GM12878 (cell line): ENCODE results near the gene ABCF1. TPM values are rescaled to one million over a fixed set of nuclear protein-coding genes. Genes with fewer than 3 reads are reported as not detected.

Source experiments
- BHLHE40 ChIP-seq, 2 experiments: fragments of 450-650 bp in 1 of 2; IDR thresholded peaks; 2 replicates each; pipeline ENCODE4 v1.6.1; 2011 to 2017; ENCODE audit warnings: low read depth in 2 of 2, borderline replicate concordance in 1 of 2, improper control_type of control experiment in 1 of 2, low read length in 1 of 2, mild to moderate bottlenecking in 1 of 2
- CBX5 ChIP-seq: sonication (generic); IDR thresholded peaks from 2 replicates; pipeline ENCODE4 v1.6.1; 2016; ENCODE audit warnings: low read depth, moderate library complexity, mild to moderate bottlenecking, inconsistent platforms
- CREM ChIP-seq: IDR thresholded peaks from 2 replicates; pipeline ENCODE4 v1.6.1; 2014; ENCODE audit warnings: antibody characterized with exemption, low read depth
- DPF2 ChIP-seq: fragments of 450-650 bp; IDR thresholded peaks from 2 replicates; pipeline ENCODE4 v1.6.1; 2017; ENCODE audit warnings: mild to moderate bottlenecking
- EED ChIP-seq: sonication (generic); IDR thresholded peaks from 2 replicates; pipeline ENCODE4 v1.6.1; 2016; ENCODE audit warnings: antibody characterized with exemption, low read depth
- ETV6 ChIP-seq, 2 experiments: fragments of 450-650 bp in 1 of 2; IDR thresholded peaks in 1 of 2; conservative IDR thresholded peaks in 1 of 2; 2 replicates each; pipeline ENCODE4 v1.6.1; 2014; ENCODE audit warnings: antibody characterized with exemption in 1 of 2, borderline replicate concordance in 1 of 2, low read depth in 1 of 2, mild to moderate bottlenecking in 1 of 2, moderate library complexity in 1 of 2
- FOXM1 ChIP-seq: IDR thresholded peaks from 2 replicates; pipeline ENCODE4 v1.6.1; 2012; ENCODE audit warnings: low read depth, mild to moderate bottlenecking, inconsistent platforms, low read length, moderate library complexity
- IKZF2 ChIP-seq, 2 experiments: fragments of 450-650 bp; IDR thresholded peaks; 2 replicates each; pipeline ENCODE4 v1.6.1; 2017; ENCODE audit warnings: mild to moderate bottlenecking in 2 of 2, moderate library complexity in 2 of 2
- IRF4 ChIP-seq: IDR thresholded peaks from 2 replicates; pipeline ENCODE4 v1.6.1; 2011; ENCODE audit warnings: low read depth, low read length
- JUND ChIP-seq: IDR thresholded peaks from 2 replicates; pipeline ENCODE4 v1.6.1; 2012; ENCODE audit warnings: low read depth, mild to moderate bottlenecking, low read length, improper control_type of control experiment, moderate library complexity
- MEF2A ChIP-seq: IDR thresholded peaks from 2 replicates; pipeline ENCODE4 v1.6.1; 2011; ENCODE audit warnings: low read depth, mild to moderate bottlenecking, low read length, moderate library complexity; ENCODE audit not compliant: insufficient read depth
- NBN ChIP-seq: fragments of 450-650 bp; IDR thresholded peaks from 2 replicates; pipeline ENCODE4 v1.6.1; 2016
- NKRF ChIP-seq: fragments of 450-650 bp; conservative IDR thresholded peaks from 2 replicates; pipeline ENCODE4 v1.6.1; 2017; ENCODE audit warnings: mild to moderate bottlenecking, moderate library complexity
- RUNX3 ChIP-seq: IDR thresholded peaks from 2 replicates; pipeline ENCODE4 v1.6.1; 2012; ENCODE audit warnings: low read length, inconsistent platforms
- YY1 ChIP-seq: IDR thresholded peaks from 2 replicates; pipeline ENCODE4 v1.6.1; 2011; ENCODE audit warnings: low read depth, mild to moderate bottlenecking, low read length
- ZBED1 ChIP-seq: IDR thresholded peaks from 2 replicates; pipeline ENCODE4 v1.6.1; 2016; ENCODE audit warnings: borderline replicate concordance
- ZNF687 ChIP-seq: fragments of 450-650 bp; IDR thresholded peaks from 2 replicates; pipeline ENCODE4 v1.6.1; 2017; ENCODE audit warnings: mild to moderate bottlenecking, moderate library complexity
- polyA plus RNA-seq, 11 experiments: library from polyadenylated mRNA; depleted of rRNA in 4 of 11; unstranded in 6 of 11; stranded (reverse) in 5 of 11; fragments of >200 nt; fragmentation: Nextera tagmentation in 4 of 11; fragmentation: Illumina TruSeq in 1 of 11; extraction: Ambion mirVana in 4 of 11; extraction: Trizol in 1 of 11; gene quantifications; 1 replicate in 1 of 11; 2 replicates in 10 of 11; pipeline versions ENCODE4 v1.2.1 to v1.2.3, GENCODE V29; 2011 to 2016; ENCODE audit warnings: inconsistent platforms in 2 of 11, missing spikeins in 2 of 11, low read depth in 1 of 11
- total RNA-seq, 4 experiments: library from RNA; depleted of rRNA in 3 of 4; stranded (reverse); fragments of >200 nt in 3 of 4; fragmentation: Illumina TruSeq in 1 of 4; extraction: Trizol in 1 of 4; gene quantifications; 2 replicates each; pipeline versions ENCODE4 v1.2.1 to v1.2.3, GENCODE V29; 2013 to 2021
- TF ChIP-seq, protein P1 (sequence below): fragments of 450-650 bp; IDR thresholded peaks from 2 replicates; pipeline ENCODE4 v1.6.1; 2017; ENCODE audit warnings: mild to moderate bottlenecking, low read depth, inconsistent platforms; ENCODE audit not compliant: poor library complexity, severe bottlenecking
- TF ChIP-seq, protein P2 (sequence below): fragments of 450-650 bp; IDR thresholded peaks from 2 replicates; pipeline ENCODE4 v1.6.1; 2017; ENCODE audit warnings: low read depth, mild to moderate bottlenecking, moderate library complexity

Gene ABCF1
- total and polyA plus RNA-seq, 10 of the 15 experiments (the other 5 are each of a cell fraction or from before 2014, with no cell fraction given), result 21.3 to 79.6 (median 55.9) TPM

DNA sequence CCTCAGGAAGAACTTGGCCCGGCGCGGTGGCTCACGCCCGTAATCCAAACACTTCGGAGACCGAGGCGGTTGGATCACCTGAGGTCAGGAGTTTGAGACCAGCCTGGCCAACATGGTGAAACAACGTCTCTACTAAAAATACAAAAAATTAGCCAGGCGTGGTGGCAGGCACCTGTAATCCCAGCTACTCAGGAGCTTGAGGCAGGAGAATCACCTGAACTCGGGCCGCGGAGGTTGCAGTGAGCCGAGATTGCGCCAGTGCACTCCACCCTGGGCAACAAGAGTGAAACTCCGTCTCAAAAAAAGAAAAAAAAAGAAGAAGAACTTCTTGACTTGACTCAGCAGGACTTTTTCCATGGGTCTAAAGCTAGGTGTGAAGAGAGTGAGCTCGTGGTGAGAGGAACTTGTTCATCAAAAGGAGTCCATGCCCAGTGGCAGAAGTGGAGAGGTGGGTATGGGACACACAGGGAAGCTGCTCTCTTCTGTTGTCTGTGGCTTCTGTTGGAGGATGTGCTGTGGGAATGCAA, 41.8 kb upstream of the ABCF1 start (continued):
- peak; percentile 16; the same call in 1 of the 2 replicates for TF ChIP-seq NKRF
- peak; percentile 86 for TF ChIP-seq NBN
- TF ChIP-seq ETV6 (conservative IDR thresholded peaks at IDR 0.05 in 1 of 2, IDR thresholded peaks at IDR 0.05 in 1 of 2; ENCODE audit: borderline replicate concordance in 1 of 2, low read depth in 1 of 2), result peak in 1 of 2 experiments; percentile 64; a peak in 1 of 4 replicates
- peak; percentile 61; the same call in 1 of the 2 replicates for TF ChIP-seq IRF4
- TF ChIP-seq, protein P1, sequence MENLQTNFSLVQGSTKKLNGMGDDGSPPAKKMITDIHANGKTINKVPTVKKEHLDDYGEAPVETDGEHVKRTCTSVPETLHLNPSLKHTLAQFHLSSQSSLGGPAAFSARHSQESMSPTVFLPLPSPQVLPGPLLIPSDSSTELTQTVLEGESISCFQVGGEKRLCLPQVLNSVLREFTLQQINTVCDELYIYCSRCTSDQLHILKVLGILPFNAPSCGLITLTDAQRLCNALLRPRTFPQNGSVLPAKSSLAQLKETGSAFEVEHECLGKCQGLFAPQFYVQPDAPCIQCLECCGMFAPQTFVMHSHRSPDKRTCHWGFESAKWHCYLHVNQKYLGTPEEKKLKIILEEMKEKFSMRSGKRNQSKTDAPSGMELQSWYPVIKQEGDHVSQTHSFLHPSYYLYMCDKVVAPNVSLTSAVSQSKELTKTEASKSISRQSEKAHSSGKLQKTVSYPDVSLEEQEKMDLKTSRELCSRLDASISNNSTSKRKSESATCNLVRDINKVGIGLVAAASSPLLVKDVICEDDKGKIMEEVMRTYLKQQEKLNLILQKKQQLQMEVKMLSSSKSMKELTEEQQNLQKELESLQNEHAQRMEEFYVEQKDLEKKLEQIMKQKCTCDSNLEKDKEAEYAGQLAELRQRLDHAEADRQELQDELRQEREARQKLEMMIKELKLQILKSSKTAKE, result peak; percentile 49
- TF ChIP-seq, protein P2, sequence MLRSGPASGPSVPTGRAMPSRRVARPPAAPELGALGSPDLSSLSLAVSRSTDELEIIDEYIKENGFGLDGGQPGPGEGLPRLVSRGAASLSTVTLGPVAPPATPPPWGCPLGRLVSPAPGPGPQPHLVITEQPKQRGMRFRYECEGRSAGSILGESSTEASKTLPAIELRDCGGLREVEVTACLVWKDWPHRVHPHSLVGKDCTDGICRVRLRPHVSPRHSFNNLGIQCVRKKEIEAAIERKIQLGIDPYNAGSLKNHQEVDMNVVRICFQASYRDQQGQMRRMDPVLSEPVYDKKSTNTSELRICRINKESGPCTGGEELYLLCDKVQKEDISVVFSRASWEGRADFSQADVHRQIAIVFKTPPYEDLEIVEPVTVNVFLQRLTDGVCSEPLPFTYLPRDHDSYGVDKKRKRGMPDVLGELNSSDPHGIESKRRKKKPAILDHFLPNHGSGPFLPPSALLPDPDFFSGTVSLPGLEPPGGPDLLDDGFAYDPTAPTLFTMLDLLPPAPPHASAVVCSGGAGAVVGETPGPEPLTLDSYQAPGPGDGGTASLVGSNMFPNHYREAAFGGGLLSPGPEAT, result peak; percentile 83
- 0 out of 2 replicates have a peak, but pooled peaks have one; percentile 55 for TF ChIP-seq CBX5
- peak in 1 of 2 experiments; percentile 40; a peak in 1 of 4 replicates for TF ChIP-seq BHLHE40 (IDR thresholded peaks at IDR 0.05; ENCODE audit: borderline replicate concordance in 1 of 2, low read depth in 2 of 2, low read length in 1 of 2)
- TF ChIP-seq MEF2A, result 0 out of 2 replicates have a peak, but pooled peaks have one; percentile 22
- TF ChIP-seq IKZF2 (IDR thresholded peaks at IDR 0.05), result peak; percentile 96 to 97
- peak; percentile 41; the same call in 1 of the 2 replicates for TF ChIP-seq RUNX3
- peak; percentile 37; the same call in 1 of the 2 replicates for TF ChIP-seq ZBED1
- peak; percentile 28; the same call in 1 of the 2 replicates for TF ChIP-seq CREM
- peak; percentile 78 for TF ChIP-seq EED
- peak; percentile 12; the same call in 1 of the 2 replicates for TF ChIP-seq YY1
- TF ChIP-seq ZNF687, result peak; percentile 90
- TF ChIP-seq FOXM1, result peak; percentile 59; the same call in 1 of the 2 replicates
- TF ChIP-seq JUND, result 0 out of 2 replicates have a peak, but pooled peaks have one; percentile 30
- peak; percentile 68 for TF ChIP-seq DPF2
